Lower lobe of right lung (tissue), 2 donors: ENCODE data around the gene VWA7. TPM values are rescaled to one million over a fixed set of nuclear protein-coding genes. Genes with fewer than 3 reads are reported as not detected.

Experiments
- ATAC-seq, 2 donors: fragments of 200-7000 bp; cut with Tn5 transposase; one replicate each; pipeline ENCODE4 v1.9.1; 2020 to 2022; ENCODE audit warnings: mild to moderate bottlenecking in 2 of 2, moderate library complexity in 2 of 2
- DNase-seq: peaks from one replicate; pipeline ENCODE4 v3.0.0-alpha.2; 2020
- H3K27ac ChIP-seq: fragments of 200-600 bp; one replicate; pipeline ENCODE4 v1.8.0; 2022
- H3K27me3 ChIP-seq: fragments of 200-600 bp; one replicate; pipeline ENCODE4 v1.8.0; 2022; ENCODE audit warnings: low read depth
- H3K36me3 ChIP-seq: fragments of 200-600 bp; one replicate; pipeline ENCODE4 v1.8.0; 2022; ENCODE audit warnings: mild to moderate bottlenecking
- H3K4me1 ChIP-seq: fragments of 200-600 bp; one replicate; pipeline ENCODE4 v1.8.0; 2022
- H3K4me3 ChIP-seq: fragments of 200-600 bp; one replicate; pipeline ENCODE4 v1.8.0; 2022; ENCODE audit warnings: mild to moderate bottlenecking
- H3K9me3 ChIP-seq: fragments of 200-600 bp; one replicate; pipeline ENCODE4 v1.8.0; 2022
- intact Hi-C: fragments of 100-400 bp; cut with DNase I; formaldehyde crosslinking; loops from one replicate; pipeline ENCODE4 v1.11.0; 2022
- total RNA-seq: library from RNA; stranded (reverse); fragmentation: NEBNext Ultra II Directional; extraction: Animal tissue kit (Norgen Biotek cat#: 25700); gene quantifications from one replicate; pipeline ENCODE4 v1.2.1, GENCODE V29; 2021
- TF ChIP-seq, protein P1 (sequence below): fragments of 200-600 bp; IDR thresholded peaks from one replicate; pipeline ENCODE4 v1.8.0; 2022; ENCODE audit warnings: antibody characterized with exemption, mild to moderate bottlenecking
- donor health status: DM: no; HTN: yes; CAD: no; lungs with severe emphysema.

Gene VWA7
- total RNA-seq, 1 donor from 2014 or later: 4.2 TPM

- Histone ChIP-seq H3K9me3 (no peaks in the 10 kb centered on the region), H3K27ac (no peak overlapping the region)
Measured at GRCh38 chr6:31778999-31779885, 2.1 kb upstream of the VWA7 start.

DNA sequence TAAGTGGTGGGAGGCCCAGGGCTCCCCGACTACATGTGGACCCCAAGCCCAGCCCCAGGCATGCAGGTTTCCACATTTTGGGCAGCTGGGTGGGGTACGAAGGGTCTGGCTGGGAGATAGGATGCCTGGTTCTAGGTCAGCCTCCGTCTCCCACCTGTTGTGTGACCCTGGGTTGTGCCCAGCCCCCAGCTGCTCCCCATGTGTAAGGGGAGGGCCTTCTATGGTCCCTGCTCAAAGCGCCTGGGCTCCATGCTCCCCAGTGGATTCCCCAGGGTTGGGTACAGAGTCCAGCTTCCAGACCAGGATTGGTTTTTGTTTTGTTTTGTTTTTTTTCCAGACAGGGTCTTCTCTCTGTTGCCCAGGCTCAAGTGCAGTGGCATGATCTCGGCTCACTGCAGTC is 1.1 kb upstream of the VWA7 start:
- Histone ChIP-seq H3K36me3 (peaks cover 50% of the 10 kb centered on the region), H3K4me3 (no peak overlapping the region), H3K4me1 (peaks cover 13% of the 10 kb centered on the region), H3K27me3 (no peaks in the 10 kb centered on the region), H3K27ac (no peak overlapping the region), H3K9me3 (no peaks in the 10 kb centered on the region)
- intact Hi-C loops: no loop called here
- ATAC-seq (no peak), DNase-seq (no peak)
- TF ChIP-seq, protein P1, sequence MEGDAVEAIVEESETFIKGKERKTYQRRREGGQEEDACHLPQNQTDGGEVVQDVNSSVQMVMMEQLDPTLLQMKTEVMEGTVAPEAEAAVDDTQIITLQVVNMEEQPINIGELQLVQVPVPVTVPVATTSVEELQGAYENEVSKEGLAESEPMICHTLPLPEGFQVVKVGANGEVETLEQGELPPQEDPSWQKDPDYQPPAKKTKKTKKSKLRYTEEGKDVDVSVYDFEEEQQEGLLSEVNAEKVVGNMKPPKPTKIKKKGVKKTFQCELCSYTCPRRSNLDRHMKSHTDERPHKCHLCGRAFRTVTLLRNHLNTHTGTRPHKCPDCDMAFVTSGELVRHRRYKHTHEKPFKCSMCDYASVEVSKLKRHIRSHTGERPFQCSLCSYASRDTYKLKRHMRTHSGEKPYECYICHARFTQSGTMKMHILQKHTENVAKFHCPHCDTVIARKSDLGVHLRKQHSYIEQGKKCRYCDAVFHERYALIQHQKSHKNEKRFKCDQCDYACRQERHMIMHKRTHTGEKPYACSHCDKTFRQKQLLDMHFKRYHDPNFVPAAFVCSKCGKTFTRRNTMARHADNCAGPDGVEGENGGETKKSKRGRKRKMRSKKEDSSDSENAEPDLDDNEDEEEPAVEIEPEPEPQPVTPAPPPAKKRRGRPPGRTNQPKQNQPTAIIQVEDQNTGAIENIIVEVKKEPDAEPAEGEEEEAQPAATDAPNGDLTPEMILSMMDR: no peak

More at GRCh38 chr6:31778999-31779885, 2.1 kb upstream of the VWA7 start:
- peaks cover 13% of the 10 kb centered on the region for H3K4me1 ChIP-seq
- intact Hi-C loops: no loop called here
- peaks cover 58% of the 10 kb centered on the region for H3K36me3 ChIP-seq
- TF ChIP-seq, protein P1: no peak
- no peak overlapping the region for H3K4me3 ChIP-seq
- DNase-seq (no peak), ATAC-seq (no peak)
- H3K27me3 ChIP-seq: no peaks in the 10 kb centered on the region

DNA sequence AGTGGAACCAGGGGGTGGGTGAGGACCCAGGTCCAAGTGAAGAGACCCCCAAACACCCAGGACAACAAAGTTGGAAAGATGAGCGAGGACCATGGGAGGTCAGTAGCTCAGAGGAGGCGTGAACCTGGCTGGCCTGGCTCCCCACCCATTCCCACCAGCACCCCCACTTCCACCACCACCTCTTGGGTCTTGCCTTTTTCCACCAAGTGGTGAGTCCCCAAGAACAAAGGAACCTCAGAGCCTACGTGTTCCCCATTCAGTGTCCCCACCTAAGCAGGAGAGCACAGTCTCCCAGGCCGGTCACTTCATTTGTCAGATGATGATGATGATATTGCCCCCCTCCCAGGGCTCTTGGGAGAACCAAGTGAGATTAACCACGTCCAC is 531 bp upstream of the VWA7 start:
- H3K36me3 ChIP-seq: peaks cover 45% of the 10 kb centered on the region
- H3K4me1 ChIP-seq: peaks cover 13% of the 10 kb centered on the region
- TF ChIP-seq, protein P1: no peak
- H3K4me3 ChIP-seq: no peak overlapping the region
- DNase-seq (no peak), ATAC-seq (no peak)
- peak overlapping the region; percentile 50 for H3K27ac ChIP-seq
- intact Hi-C loops: no loop called here
- H3K27me3 ChIP-seq: no peaks in the 10 kb centered on the region
- no peaks in the 10 kb centered on the region for H3K9me3 ChIP-seq

GRCh38 chr6:31776485-31776988 is 591 bp downstream of the VWA7 start:
- Histone ChIP-seq H3K4me3 (peak overlapping the region; percentile 33), H3K36me3 (peaks cover 34% of the 10 kb centered on the region), H3K27ac (peak overlapping the region; percentile 50), H3K27me3 (no peaks in the 10 kb centered on the region), H3K9me3 (no peaks in the 10 kb centered on the region), H3K4me1 (peaks cover 13% of the 10 kb centered on the region)
- intact Hi-C loops: no loop called here
- TF ChIP-seq, protein P1: no peak
- peak; percentile 57 for DNase-seq
- peak in 1 of 2 donors; percentile 38 for ATAC-seq

GRCh38 chr6:31775633-31776484 is 1.3 kb downstream of the VWA7 start:
- TF ChIP-seq, protein P1: no peak
- Histone ChIP-seq H3K9me3 (no peaks in the 10 kb centered on the region), H3K27me3 (no peaks in the 10 kb centered on the region), H3K36me3 (peaks cover 27% of the 10 kb centered on the region), H3K27ac (peak overlapping the region; percentile 50), H3K4me3 (no peak overlapping the region), H3K4me1 (peaks cover 13% of the 10 kb centered on the region)
- ATAC-seq: no peak
- DNase-seq: no peak
- intact Hi-C loops: no loop called here
